Ascending aorta (tissue), 2 donors: ENCODE results near the gene FRYL. TPM values are rescaled to one million over a fixed set of nuclear protein-coding genes. Genes with fewer than 3 reads are reported as not detected.
A peak's percentile ranks its signal among the peaks of the same experiment; 100 is the strongest.
"Not testable (repeated sequence)": the region's sequence is repeated elsewhere in the genome, so short reads cannot be mapped to it uniquely, and the experiment has no call there.

Source experiments
- DNase-seq, 2 donors: peaks; one replicate each; pipeline ENCODE4 v3.0.0-alpha.2; 2019; ENCODE audit warnings: low spot score in 2 of 2
- H3K27ac ChIP-seq, 2 donors: fragments of 200-600 bp; sonication (generic); one replicate each; pipeline ENCODE4 v1.5.1; 2016 to 2017; ENCODE audit warnings: mild to moderate bottlenecking in 1 of 2
- H3K27me3 ChIP-seq: fragments of 200-600 bp; sonication (generic); one replicate; pipeline ENCODE4 v1.5.1; 2017
- H3K36me3 ChIP-seq, 2 donors: fragments of 200-600 bp; sonication (generic); one replicate each; pipeline ENCODE4 v1.5.1; 2016
- H3K4me1 ChIP-seq, 2 donors: fragments of 200-600 bp; sonication (generic); one replicate each; pipeline ENCODE4 v1.5.1; 2016 to 2017; ENCODE audit warnings: mild to moderate bottlenecking in 1 of 2
- H3K4me3 ChIP-seq, 2 donors: fragments of 200-600 bp; sonication (generic); one replicate each; pipeline ENCODE4 v1.5.1; 2016 to 2017; ENCODE audit warnings: mild to moderate bottlenecking in 1 of 2
- H3K9me3 ChIP-seq, 2 donors: fragments of 200-600 bp; sonication (generic); one replicate each; pipeline ENCODE4 v1.5.1; 2016
- intact Hi-C: fragments of 100-400 bp; cut with DNase I; formaldehyde crosslinking; loops from one replicate; pipeline ENCODE4 v1.15.1; 2023
- total RNA-seq: library from RNA; depleted of rRNA; stranded (reverse); fragments of >200 nt; gene quantifications from one replicate; pipeline ENCODE4 v1.1.0, GENCODE V29; 2016
- TF ChIP-seq, protein P1 (sequence below), 3 experiments: fragments of 200-600 bp in 2 of 3; fragments of 450-650 bp in 1 of 3; sonication (generic) in 2 of 3; IDR thresholded peaks; one replicate each; pipeline ENCODE4 v1.5.1; 2016 to 2019; ENCODE audit warnings: antibody characterized with exemption in 3 of 3, mild to moderate bottlenecking in 1 of 3, moderate library complexity in 1 of 3

FRYL gene
- total RNA-seq, 1 donor from 2014 or later: 40.6 TPM

- Histone ChIP-seq H3K27me3 (no peaks in the 10 kb centered on the region), H3K4me1 (peaks cover 4 to 16% of the 10 kb centered on the region in 2 donors), H3K4me3 (no peak overlapping the region), H3K9me3 (no peaks in the 10 kb centered on the region), H3K36me3 (no peaks in the 10 kb centered on the region), H3K27ac (no peak overlapping the region)
- no peak for DNase-seq
- intact Hi-C loops: no loop called here
- TF ChIP-seq, protein P1, sequence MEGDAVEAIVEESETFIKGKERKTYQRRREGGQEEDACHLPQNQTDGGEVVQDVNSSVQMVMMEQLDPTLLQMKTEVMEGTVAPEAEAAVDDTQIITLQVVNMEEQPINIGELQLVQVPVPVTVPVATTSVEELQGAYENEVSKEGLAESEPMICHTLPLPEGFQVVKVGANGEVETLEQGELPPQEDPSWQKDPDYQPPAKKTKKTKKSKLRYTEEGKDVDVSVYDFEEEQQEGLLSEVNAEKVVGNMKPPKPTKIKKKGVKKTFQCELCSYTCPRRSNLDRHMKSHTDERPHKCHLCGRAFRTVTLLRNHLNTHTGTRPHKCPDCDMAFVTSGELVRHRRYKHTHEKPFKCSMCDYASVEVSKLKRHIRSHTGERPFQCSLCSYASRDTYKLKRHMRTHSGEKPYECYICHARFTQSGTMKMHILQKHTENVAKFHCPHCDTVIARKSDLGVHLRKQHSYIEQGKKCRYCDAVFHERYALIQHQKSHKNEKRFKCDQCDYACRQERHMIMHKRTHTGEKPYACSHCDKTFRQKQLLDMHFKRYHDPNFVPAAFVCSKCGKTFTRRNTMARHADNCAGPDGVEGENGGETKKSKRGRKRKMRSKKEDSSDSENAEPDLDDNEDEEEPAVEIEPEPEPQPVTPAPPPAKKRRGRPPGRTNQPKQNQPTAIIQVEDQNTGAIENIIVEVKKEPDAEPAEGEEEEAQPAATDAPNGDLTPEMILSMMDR (IDR thresholded peaks at IDR 0.05): no peak
Observed at GRCh38 chr4:48727666-48728459, 52.2 kb downstream of the FRYL start.

DNA sequence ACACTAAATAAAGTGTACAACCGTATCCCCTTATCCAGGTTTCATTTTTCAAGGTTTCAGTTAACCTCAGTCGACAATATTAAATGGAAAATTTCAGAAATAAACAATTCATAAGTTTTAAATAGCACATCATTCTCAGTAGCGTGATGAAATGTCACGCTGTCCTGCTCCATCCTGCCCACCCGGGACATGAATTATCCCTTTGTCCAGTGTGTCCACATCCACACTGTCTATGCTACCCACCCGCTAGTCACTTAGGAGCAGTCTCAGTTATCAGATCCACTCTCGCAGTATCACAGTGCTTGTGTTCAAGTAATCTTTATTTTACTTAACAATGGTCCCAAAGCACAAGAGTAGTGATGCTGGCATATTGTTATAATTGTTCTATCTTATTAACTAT, 54.7 kb downstream of the FRYL start:
- TF ChIP-seq, protein P1 (IDR thresholded peaks at IDR 0.05): no peak
- no peak for DNase-seq
- peaks cover 4 to 17% of the 10 kb centered on the region in 2 donors for H3K4me1 ChIP-seq
- H3K36me3 ChIP-seq: no peaks in the 10 kb centered on the region
- intact Hi-C loops: no loop called here
- H3K27me3 ChIP-seq: no peaks in the 10 kb centered on the region
- peak overlapping the region in 1 of 2 donors; percentile 8 for H3K4me3 ChIP-seq
- H3K27ac ChIP-seq: peak overlapping the region in 1 of 2 donors; percentile 7
- no peaks in the 10 kb centered on the region for H3K9me3 ChIP-seq

GRCh38 chr4:48722509-48723446, 57.3 kb downstream of the FRYL start:
- no peak overlapping the region for H3K27ac ChIP-seq
- H3K36me3 ChIP-seq: no peaks in the 10 kb centered on the region
- H3K9me3 ChIP-seq: no peaks in the 10 kb centered on the region
- H3K4me3 ChIP-seq: no peak overlapping the region
- H3K27me3 ChIP-seq: no peaks in the 10 kb centered on the region
- intact Hi-C loops: no loop called here
- TF ChIP-seq, protein P1 (IDR thresholded peaks at IDR 0.05): no peak
- DNase-seq: no peak
- peaks cover 4 to 15% of the 10 kb centered on the region in 2 donors for H3K4me1 ChIP-seq

DNA sequence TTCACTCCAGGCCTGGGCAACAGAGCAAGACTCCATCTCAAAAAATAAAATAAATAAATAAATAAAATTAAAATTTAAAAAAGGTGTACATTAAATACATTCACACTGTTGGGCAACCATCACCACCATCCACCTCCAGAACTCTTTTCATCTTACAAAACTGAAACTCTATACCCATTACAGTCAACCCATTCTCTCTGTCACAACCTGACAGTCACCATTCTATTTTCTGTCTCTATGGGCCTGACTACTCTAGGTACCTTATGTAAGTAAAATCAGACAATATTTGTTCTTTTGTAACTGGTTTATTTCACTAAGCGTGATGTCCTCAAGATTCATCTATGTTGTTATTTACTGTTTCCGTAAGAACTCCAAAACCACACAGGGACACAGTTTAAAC, 59.6 kb downstream of the FRYL start:
- no peak for DNase-seq
- no peak overlapping the region for H3K27ac ChIP-seq
- intact Hi-C loops: no loop called here
- H3K9me3 ChIP-seq: no peaks in the 10 kb centered on the region
- H3K36me3 ChIP-seq: no peaks in the 10 kb centered on the region
- TF ChIP-seq, protein P1 (IDR thresholded peaks at IDR 0.05): no peak
- peaks cover 0 to 12% of the 10 kb centered on the region in 2 donors for H3K4me1 ChIP-seq
- H3K27me3 ChIP-seq: no peaks in the 10 kb centered on the region
- H3K4me3 ChIP-seq: no peak overlapping the region

DNA sequence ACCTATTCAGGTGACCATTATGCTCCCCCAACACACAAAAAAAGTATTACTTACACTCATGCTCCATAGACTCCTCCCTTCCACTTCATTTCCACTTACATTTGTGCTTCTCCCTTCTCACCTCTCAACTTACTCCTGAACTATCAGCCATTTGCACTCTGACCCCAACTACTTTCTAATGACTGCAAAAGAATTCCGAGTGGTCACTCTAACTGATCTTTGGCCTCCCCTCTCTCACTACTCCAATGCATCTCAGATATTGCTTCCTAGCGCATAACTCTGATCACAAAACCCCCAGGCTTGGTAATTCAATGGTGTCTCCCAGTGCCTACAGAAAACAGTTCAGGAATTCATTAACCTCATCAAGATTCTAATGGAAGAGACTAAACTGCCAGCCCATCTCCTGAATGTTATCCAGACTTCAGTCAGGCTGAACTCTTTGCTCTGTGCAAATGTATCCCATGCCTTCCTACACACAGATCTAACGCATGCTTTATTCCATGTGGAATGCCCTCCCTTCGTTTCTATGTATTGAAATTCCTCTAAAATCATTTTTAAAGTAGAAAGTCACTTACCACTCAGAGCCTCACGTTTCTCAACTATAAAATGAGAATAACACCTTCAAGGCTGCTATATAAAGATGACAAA, 61.1 kb downstream of the FRYL start:
- TF ChIP-seq, protein P1 (IDR thresholded peaks at IDR 0.05): no peak
- Histone ChIP-seq H3K9me3 (no peaks in the 10 kb centered on the region), H3K4me3 (no peak overlapping the region), H3K36me3 (no peaks in the 10 kb centered on the region), H3K27me3 (no peaks in the 10 kb centered on the region), H3K4me1 (peaks cover 0 to 12% of the 10 kb centered on the region in 2 donors), H3K27ac (no peak overlapping the region)
- no peak for DNase-seq
- intact Hi-C loops: no loop called here

GRCh38 chr4:48716285-48716684, 63.8 kb downstream of the FRYL start:
- H3K4me3 ChIP-seq, H3K27me3 ChIP-seq, H3K27ac ChIP-seq, H3K4me1 ChIP-seq, DNase-seq, H3K36me3 ChIP-seq, intact Hi-C loops, H3K9me3 ChIP-seq: not testable (repeated sequence)
